Panc1 (cell line): ENCODE results near the gene PTGS2. TPM values are rescaled to one million over a fixed set of nuclear protein-coding genes. Genes with fewer than 3 reads are reported as not detected.
A peak's percentile ranks its signal among the peaks of the same experiment; 100 is the strongest.

Source experiments
- ATAC-seq: fragments of 200-7000 bp; cut with Tn5 transposase; 2 replicates; pipeline ENCODE4 v1.9.1; 2020; ENCODE audit warnings: mild to moderate bottlenecking, moderate library complexity
- BruUV-seq: library from RNA; stranded (reverse); fragments of 400-500 nt; replicated peaks from 2 replicates; lab custom pipeline; 2021; lab: Mats Ljungman, UMichigan
- CTCF ChIA-PET: fragments of 300-600 bp; sonication (Branson Sonifier 250); formaldehyde crosslinking; loops from one replicate; lab custom pipeline; 2022; ENCODE audit warnings: antibody characterized with exemption; lab: Charles Lee
- POLR2A ChIA-PET: fragments of 300-600 bp; sonication (Branson Sonifier 250); formaldehyde crosslinking; loops from one replicate; lab custom pipeline; 2022; ENCODE audit warnings: antibody characterized with exemption; lab: Charles Lee
- DNase-seq: peaks from one replicate; pipeline ENCODE4 v3.0.0-alpha.2; 2010; ENCODE audit warnings: low read depth, low spot score
- H3K27ac ChIP-seq: 2 replicates; pipeline ENCODE4 v1.5.1; 2011; ENCODE audit warnings: mild to moderate bottlenecking, low read length, inconsistent platforms
- H3K27me3 ChIP-seq: fragments of 200-500 bp; sonication (Bioruptor generic); 2 replicates; pipeline ENCODE4 v1.6.0; 2014; ENCODE audit warnings: low read length, inconsistent platforms; ENCODE audit not compliant: control insufficient read depth, insufficient read depth
- H3K36me3 ChIP-seq: fragments of 200-500 bp; sonication (Bioruptor generic); 2 replicates; pipeline ENCODE4 v1.5.1; 2014; ENCODE audit warnings: inconsistent platforms, mild to moderate bottlenecking, low read length, moderate library complexity; ENCODE audit not compliant: control insufficient read depth, insufficient read depth
- H3K4me1 ChIP-seq: 2 replicates; pipeline ENCODE4 v1.5.1; 2011; ENCODE audit warnings: inconsistent platforms, mild to moderate bottlenecking, low read length, moderate library complexity; ENCODE audit not compliant: control insufficient read depth, insufficient read depth
- H3K4me3 ChIP-seq, 2 experiments: 2 replicates each; pipeline ENCODE4 v1.5.1; 2011 to 2012; ENCODE audit warnings: low read depth in 2 of 2, low read length in 2 of 2, mild to moderate bottlenecking in 2 of 2, inconsistent platforms in 1 of 2, moderate library complexity in 1 of 2
- H3K9me3 ChIP-seq: fragments of 200-500 bp; sonication (Bioruptor generic); 2 replicates; pipeline ENCODE4 v1.5.1; 2014; ENCODE audit warnings: low read depth, mild to moderate bottlenecking, inconsistent platforms, low read length, moderate library complexity; ENCODE audit not compliant: control insufficient read depth, insufficient read depth
- CTCF ChIP-seq: fragments of 450-650 bp; IDR thresholded peaks from 2 replicates; pipeline ENCODE4 v1.5.1; 2017; ENCODE audit warnings: mild to moderate bottlenecking
- POLR2AphosphoS5 ChIP-seq: IDR thresholded peaks from 2 replicates; pipeline ENCODE4 v1.6.1; 2012; ENCODE audit warnings: mild to moderate bottlenecking, low read depth, low read length, moderate library complexity
- REST ChIP-seq, 2 experiments: IDR thresholded peaks; 2 replicates each; pipeline ENCODE4 v1.6.1; 2011 to 2012; ENCODE audit warnings: low read depth in 2 of 2, control low read depth in 1 of 2, low read length in 1 of 2, mild to moderate bottlenecking in 1 of 2, moderate library complexity in 1 of 2; ENCODE audit not compliant: insufficient read depth in 1 of 2
- SIN3A ChIP-seq: IDR thresholded peaks from 2 replicates; pipeline ENCODE4 v1.6.1; 2012; ENCODE audit warnings: low read depth, mild to moderate bottlenecking, low read length, moderate library complexity, borderline replicate concordance; ENCODE audit not compliant: insufficient read depth
- TCF7L2 ChIP-seq: IDR thresholded peaks from 2 replicates; pipeline ENCODE4 v1.6.1; 2011; ENCODE audit warnings: mild to moderate bottlenecking, low read depth, low read length, inconsistent platforms
- in situ Hi-C: cut with HindIII; loops from 2 replicates; pipeline ENCODE4 v1.10.0; 2016; ENCODE audit warnings: low sequenced_read_pairs, low pct_unique_long_range_greater_than_20kb
- intact Hi-C: fragments of 100-400 bp; cut with micrococcal nuclease; formaldehyde crosslinking; loops from one replicate; pipeline ENCODE4 v1.10.0; 2022; ENCODE audit not compliant: unreplicated experiment
- total RNA-seq: library from RNA; stranded (reverse); gene quantifications from one replicate; pipeline ENCODE4 v1.2.1, GENCODE V29; 2021; ENCODE audit not compliant: unreplicated experiment

PTGS2 gene
- total RNA-seq, 1 experiment from 2014 or later: not detected

- CTCF ChIA-PET: no interaction called here
- Histone ChIP-seq H3K4me3 (peak overlapping the region; percentile 18 to 37), H3K27me3 (no peaks in the 10 kb centered on the region), H3K9me3 (no peaks in the 10 kb centered on the region), H3K4me1 (no peaks in the 10 kb centered on the region; the same call in 1 of the 2 replicates), H3K27ac (no peak overlapping the region), H3K36me3 (no peaks in the 10 kb centered on the region)
- in situ Hi-C loops (no loop called here), intact Hi-C loops (no loop called here)
- ATAC-seq (no peak; the same call in 1 of the 2 replicates), DNase-seq (no peak)
- BruUV-seq: no TSS peak
- POLR2A ChIA-PET: no interaction called here
- TF ChIP-seq CTCF: no peak
- no peak for TF ChIP-seq SIN3A
- TF ChIP-seq REST (IDR thresholded peaks at IDR 0.05; ENCODE audit: insufficient read depth in 1 of 2, low read depth in 2 of 2, low read length in 1 of 2): no peak
- no peak for TF ChIP-seq POLR2AphosphoS5
- no peak for TF ChIP-seq TCF7L2
Observed at GRCh38 chr1:186703209-186703766, 23.1 kb upstream of the PTGS2 start.

- BruUV-seq: no TSS peak
- ATAC-seq (no peak), DNase-seq (no peak)
- Histone ChIP-seq H3K9me3 (no peaks in the 10 kb centered on the region), H3K4me3 (no peak overlapping the region), H3K27me3 (no peaks in the 10 kb centered on the region), H3K4me1 (no peaks in the 10 kb centered on the region; the same call in 1 of the 2 replicates), H3K27ac (no peak overlapping the region), H3K36me3 (no peaks in the 10 kb centered on the region)
- ChIA-PET CTCF (no interaction called here), POLR2A (no interaction called here)
- intact Hi-C loops: no loop called here
- TF ChIP-seq SIN3A: no peak
- in situ Hi-C loops: no loop called here
Observed at GRCh38 chr1:186700722-186701121, 20.5 kb upstream of the PTGS2 start.

- H3K36me3 ChIP-seq: no peaks in the 10 kb centered on the region
- no peaks in the 10 kb centered on the region for H3K27me3 ChIP-seq
- ChIA-PET CTCF (no interaction called here), POLR2A (no interaction called here)
- H3K27ac ChIP-seq: no peak overlapping the region
- H3K4me1 ChIP-seq: no peaks in the 10 kb centered on the region; the same call in 1 of the 2 replicates
- in situ Hi-C loops: no loop called here
- TF ChIP-seq SIN3A: no peak
- TF ChIP-seq CTCF: no peak
- TF ChIP-seq REST (IDR thresholded peaks at IDR 0.05; ENCODE audit: insufficient read depth in 1 of 2, low read depth in 2 of 2, low read length in 1 of 2): no peak
- TF ChIP-seq POLR2AphosphoS5: no peak
- TF ChIP-seq TCF7L2: no peak
- intact Hi-C loops: no loop called here
- ATAC-seq (no peak), DNase-seq (no peak)
- no TSS peak for BruUV-seq
- no peaks in the 10 kb centered on the region for H3K9me3 ChIP-seq
- H3K4me3 ChIP-seq: no peak overlapping the region
Observed at GRCh38 chr1:186699519-186699918, 19.3 kb upstream of the PTGS2 start.
